ENCODE results near the gene LTB4R2.
A peak's percentile ranks its signal among the peaks of the same experiment; 100 is the strongest.
"Not testable (repeated sequence)": the region's sequence is repeated elsewhere in the genome, so short reads cannot be mapped to it uniquely, and the experiment has no call there.

LTB4R2 gene

GRCh38 chr14:24321212-24321975 is 11.5 kb downstream of the LTB4R2 start:
- DNase-seq (ENCODE audit: low read depth) = no peak

- DNase-seq (ENCODE audit: low read depth) = no peak
Measured at GRCh38 chr14:24322672-24323071, 12.7 kb downstream of the LTB4R2 start.

- no peak for DNase-seq (ENCODE audit: low read depth)
Measured at GRCh38 chr14:24323341-24323740, 13.4 kb downstream of the LTB4R2 start.

DNA sequence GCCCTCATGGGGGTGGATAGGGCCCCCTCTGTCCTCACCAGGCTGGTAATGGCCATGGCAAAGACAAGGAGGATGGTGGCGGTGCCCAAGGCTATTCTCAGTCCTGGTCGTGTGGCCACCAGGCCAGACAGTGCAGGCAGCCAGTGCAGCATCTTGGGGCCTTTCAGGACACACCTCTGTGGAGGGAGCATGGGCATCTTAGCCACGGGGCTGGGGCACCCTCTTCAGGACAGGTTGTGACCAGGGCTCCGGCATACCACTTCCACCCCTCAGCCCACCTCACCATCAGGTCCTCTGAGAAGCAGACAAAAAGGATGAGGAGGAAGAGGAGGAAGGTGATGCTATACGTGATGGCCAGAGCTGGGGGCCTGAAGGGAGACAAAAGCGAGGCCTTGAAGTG is 14.1 kb downstream of the LTB4R2 start:
- no peak for DNase-seq (ENCODE audit: low read depth)

DNA sequence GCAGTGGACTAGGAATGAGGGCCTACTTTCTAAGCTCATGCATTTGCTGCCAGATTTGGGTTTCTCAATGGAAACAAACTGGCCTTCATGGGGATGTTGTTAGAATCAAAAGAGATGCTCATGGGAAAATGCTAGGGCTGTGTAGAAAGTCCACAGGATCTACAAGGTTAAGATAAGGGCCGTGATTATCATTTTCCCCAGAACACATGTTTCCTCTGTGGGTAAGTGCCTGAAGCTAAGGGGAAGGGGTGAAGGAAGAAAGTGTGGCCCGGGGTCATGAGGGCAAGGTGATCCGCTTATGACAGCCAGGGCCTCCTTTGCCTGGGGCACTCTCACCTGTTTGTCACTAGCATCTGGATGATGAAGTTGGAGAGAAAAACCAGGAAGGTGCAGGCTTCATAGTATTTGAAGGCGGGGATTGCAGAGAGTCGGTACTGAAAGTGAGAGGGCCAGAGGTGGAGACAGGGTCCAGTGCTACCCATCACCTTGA is 15.1 kb downstream of the LTB4R2 start:
- no peak for DNase-seq (ENCODE audit: low read depth)

DNA sequence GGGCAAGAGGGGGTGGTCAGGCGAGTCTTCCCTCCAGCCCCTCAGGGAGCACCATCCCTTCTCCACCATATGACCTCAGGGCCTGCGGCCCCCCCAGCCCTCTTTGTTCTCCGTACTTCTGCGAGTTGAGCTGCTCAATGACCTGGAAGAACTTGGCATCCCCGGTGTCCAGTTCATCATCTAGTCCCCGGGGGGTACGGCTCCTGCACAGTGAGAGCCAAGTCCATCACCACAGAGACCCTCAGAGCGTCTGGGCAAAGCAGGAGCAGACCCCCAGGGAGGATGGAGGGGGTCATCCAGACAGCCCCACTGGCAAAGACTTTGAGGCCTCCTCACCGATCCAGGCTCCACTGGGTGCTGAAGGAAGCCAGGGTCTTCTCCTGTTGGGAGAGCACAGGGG is 16.0 kb downstream of the LTB4R2 start:
- DNase-seq (ENCODE audit: low read depth) = no peak

- DNase-seq (ENCODE audit: low read depth) = no peak
Measured at GRCh38 chr14:24327303-24327702, 17.4 kb downstream of the LTB4R2 start.

- DNase-seq (ENCODE audit: low read depth) = not testable (repeated sequence)
Measured at GRCh38 chr14:24327914-24328313, 18.0 kb downstream of the LTB4R2 start.

DNA sequence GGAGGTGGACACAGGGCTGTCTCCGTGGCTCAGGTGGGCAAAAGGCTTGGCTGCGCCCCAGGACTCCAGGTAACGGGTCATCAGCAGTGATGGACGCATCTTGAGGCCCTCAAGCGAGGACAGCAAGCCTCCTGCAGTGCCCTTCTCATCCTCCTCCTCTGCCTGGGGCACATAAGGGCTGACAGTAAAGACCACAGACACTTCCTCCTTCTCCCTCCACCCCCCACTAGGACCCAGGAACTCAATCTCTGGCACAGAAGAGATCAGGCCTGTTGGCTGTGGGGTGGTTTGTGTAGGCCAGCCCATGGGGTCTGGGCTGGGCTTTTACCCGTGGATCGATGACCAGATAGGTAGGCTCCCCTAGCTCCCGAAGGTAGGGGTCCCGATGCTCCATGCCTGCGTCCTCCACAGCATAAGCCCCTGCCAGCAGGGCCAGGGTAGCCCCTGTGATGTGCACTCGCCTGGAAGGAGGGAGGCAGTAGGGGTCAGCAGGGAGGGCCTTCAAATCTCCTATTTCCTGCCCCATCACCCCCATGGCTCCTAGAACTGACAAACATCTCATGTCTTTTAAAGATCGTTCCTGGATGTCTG is 19.2 kb downstream of the LTB4R2 start:
- no peak for DNase-seq (ENCODE audit: low read depth)

DNA sequence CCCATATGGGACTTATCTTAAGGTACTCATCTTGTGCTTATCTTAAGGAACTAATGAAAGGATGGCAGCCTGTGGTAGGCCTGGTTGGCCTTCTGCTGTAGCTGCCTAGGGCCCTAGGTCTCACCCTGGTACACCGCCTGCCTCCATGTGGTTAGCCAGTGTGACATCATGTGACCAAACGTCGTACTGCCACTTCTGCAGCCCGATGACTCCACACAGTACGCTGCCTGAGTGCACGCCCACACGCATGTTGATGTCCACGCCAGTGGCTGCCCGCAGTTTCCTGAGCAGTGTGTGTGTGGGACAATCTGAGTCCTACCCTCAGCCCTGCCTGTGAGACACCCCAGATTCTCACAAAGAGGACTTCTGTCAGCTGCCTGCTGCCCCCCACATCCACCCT is 19.8 kb downstream of the LTB4R2 start:
- peak; percentile 60 for DNase-seq (ENCODE audit: low read depth)

GRCh38 chr14:24330973-24331674 is 21.2 kb downstream of the LTB4R2 start:
- no peak for DNase-seq (ENCODE audit: low read depth)

DNA sequence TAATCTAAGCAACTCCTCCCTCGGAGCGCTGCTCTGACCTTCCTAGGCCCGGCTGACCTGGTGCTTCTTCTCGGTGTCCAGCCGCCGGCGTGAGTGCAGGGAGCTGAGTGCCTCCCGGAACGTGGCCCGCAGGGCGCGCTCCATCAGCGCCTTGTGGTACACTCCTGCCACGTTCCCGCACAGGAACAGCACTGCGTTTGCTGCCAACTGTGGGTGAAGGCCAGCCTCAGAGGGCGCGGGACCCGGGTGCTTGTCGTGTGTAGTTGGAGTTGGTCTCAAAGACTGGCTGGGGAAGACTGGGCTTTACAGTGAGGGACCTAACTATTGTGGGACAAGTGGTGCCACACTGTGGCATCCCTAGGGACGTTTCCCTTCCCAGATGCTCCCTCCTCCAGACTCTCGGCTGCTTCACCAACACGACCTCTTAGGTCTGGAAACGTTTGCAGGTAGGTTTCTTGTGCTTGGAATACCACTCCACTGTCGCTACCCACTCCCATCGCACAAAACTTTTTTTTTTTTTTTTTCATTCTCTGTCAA is 21.9 kb downstream of the LTB4R2 start:
- DNase-seq (ENCODE audit: low read depth) = no peak

DNA sequence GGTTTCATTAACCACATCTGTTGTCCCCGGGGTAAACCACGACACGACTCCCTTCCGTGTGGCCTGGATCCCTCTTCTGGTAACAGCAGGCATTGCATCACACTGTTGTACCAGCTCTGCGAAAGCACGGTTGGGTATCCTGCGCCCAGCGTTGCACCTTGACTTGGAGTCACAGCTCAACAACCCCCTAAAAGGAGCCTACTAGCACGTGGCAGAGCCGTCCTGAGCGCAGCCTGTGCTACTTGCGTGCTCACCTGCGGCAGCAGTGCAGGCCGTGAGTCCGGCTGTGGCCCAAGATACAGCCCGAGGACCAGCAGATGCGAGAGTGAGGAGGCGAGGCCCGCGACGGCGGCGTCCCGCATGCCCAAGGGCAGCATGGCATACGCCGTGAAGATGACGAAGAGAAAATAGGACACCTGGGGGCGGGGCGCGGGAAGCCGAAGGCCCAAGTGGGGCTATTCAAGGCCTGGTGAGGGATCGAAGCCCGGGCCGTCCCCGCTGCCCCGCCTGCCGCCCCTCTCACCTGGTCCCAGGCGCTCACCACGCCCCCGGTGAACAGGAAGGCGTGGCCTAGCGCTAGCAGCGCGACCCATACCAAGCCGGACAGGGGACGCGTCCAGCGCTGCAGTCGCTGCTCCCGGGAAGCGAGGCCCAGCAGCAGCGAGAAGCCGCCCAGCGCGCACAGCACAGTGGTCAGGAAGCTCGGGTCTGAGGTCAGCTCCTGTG is 22.5 kb downstream of the LTB4R2 start:
- DNase-seq (ENCODE audit: low read depth) = peak; percentile 79

DNA sequence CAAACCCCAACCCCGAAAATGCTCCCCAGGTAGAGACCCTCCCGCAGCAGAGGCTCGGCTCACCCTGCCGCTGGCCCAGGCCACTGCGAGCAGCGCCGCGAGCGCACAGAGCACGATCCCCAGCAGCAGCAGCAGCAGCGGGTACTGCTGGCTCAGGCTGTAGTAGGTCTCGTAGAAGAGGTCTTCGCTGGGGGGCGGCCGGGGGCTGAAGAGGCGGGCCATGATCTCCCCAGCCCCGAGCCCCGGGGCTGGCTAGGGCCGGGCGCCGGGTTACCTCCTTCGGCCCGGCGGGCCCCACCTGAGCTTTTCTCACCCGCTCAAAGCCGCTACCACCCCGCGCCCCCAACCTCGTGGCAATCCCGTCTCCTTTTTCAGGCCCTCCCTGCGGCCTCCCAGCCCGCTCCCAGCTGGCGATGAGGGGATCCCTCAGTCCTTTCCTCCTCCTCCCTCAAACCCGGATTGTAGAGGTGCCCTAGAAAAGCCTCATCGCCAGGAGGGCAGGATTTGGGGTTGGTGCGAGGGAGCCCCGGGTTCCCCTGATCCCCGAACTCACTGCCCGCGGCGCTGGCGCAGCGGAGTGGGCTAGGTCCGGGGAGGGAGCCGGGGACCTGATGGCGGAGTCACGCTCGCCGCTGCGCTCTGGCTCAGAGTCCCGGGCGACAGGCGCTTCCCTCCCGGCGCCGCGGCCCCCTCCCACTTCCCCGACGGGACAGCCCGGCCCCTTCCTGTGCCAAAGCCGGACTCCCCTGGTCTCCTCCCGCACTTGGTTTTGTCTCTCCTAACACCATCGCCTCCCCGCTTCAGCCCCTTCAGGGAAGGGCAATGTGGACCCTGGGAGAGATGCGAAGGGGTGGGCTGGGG is 24.7 kb downstream of the LTB4R2 start, which contains the start of gene ADCY4:
ADCY4 (minus strand) TSS at position 641 of the 861 bp plus-strand sequence; CDS start at position 222, 419 bp downstream.
- DNase-seq (ENCODE audit: low read depth) = no peak

DNA sequence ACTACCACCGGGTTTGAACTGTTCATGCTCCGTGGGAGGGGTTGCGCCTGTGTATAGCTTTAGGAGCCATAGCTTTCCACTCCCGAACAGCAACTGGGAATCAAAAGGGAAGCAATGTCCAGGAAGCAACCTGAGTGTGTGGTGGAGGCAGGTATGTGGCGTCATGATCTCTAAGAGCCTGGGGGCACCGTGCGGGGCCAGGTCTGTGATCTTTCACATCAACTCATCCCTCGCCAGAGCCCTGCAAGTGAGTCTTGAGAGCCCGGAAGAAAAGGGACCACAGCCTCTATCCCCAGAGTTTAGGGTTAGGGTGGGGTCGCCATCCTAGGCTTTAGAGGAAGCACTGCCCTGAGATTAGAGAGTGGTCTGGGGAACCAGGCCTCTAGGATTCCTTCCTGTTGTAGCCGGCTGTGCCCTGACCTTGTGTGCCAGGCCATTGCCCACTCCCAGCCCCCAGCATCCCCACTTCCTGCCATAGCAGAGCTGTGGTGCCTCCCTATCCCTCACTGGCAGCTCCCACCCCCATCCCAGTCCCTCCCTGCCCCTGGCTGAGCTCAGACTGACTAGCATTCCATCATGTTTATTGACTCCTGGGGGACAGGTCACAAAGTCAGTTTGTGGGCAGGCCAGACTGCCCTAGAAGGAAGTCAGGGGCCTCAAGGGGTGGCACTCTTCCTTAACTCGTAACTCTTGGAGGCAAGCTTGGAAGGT is 25.7 kb downstream of the LTB4R2 start:
- no peak for DNase-seq (ENCODE audit: low read depth)

DNA sequence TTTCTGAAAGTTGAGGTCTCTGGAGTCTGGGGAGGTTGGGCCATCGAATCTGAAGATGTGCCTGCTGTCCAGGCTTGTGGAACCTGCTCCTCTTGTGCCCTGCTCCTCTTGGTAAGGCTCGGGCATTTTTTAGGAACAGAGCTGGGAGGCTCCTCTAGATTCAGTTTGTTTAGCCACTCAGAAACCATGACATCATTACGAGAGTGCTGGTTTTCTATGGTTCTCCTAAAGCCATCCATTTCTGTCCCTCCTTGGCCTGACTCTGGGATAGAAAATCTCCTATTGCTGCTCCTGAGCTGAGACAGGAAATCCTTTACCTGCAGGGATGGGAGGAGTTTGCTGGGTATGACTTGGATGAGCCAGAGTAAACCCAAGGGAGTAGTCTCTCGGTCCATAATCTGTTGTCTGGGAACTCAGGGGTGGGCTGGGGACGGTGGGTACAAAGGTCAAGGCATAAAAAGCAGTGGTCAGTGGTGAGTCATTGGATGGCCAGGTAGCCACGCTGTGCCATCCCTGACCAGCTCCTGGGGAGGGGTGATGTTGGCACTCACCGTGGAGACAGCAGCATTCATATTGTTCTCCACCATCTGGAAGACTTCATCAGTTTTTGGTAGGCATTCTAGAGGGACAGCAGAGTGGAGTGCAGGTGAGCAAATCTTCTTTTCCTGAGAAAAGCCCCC is 27.3 kb downstream of the LTB4R2 start:
- no peak for DNase-seq (ENCODE audit: low read depth)

DNA sequence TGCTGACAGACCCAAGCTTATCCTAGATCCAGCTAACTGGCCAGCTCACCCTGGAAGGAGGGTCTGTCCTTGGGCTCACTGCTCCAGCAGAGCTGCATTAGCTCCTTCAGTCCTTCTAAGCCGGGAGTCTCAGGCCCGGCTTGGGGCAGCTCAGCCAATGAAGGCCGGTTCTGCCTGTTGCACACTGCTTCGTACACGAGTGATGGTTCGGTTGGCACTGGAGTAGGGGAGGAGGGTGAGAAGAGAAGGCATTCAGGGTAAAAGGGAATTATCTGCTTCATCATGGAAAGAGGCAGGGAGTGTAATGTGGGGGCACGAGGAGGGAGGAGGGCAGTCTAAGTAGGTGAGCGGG is 27.9 kb downstream of the LTB4R2 start:
- no peak for DNase-seq (ENCODE audit: low read depth)

DNA sequence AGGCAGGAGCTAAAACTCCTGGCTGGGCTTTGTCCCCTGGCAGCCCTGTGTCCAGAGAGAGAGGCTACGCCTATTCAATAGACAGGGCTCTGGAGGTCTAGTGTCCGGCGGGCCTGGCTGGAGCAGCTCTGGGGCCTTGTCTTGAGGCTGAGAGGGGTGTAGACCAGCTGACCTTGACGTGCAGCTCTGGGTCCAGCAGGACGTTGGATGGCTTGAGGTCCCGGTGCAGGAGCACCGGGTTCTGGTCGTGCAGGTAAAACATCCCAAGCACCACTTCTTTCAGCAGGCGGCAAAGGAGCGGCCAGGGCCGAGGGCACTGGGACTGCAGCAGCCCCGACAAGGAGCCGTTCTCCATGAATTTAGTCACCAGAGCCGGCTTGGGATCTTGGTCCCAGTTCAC is 28.9 kb downstream of the LTB4R2 start:
- no peak for DNase-seq (ENCODE audit: low read depth)

DNA sequence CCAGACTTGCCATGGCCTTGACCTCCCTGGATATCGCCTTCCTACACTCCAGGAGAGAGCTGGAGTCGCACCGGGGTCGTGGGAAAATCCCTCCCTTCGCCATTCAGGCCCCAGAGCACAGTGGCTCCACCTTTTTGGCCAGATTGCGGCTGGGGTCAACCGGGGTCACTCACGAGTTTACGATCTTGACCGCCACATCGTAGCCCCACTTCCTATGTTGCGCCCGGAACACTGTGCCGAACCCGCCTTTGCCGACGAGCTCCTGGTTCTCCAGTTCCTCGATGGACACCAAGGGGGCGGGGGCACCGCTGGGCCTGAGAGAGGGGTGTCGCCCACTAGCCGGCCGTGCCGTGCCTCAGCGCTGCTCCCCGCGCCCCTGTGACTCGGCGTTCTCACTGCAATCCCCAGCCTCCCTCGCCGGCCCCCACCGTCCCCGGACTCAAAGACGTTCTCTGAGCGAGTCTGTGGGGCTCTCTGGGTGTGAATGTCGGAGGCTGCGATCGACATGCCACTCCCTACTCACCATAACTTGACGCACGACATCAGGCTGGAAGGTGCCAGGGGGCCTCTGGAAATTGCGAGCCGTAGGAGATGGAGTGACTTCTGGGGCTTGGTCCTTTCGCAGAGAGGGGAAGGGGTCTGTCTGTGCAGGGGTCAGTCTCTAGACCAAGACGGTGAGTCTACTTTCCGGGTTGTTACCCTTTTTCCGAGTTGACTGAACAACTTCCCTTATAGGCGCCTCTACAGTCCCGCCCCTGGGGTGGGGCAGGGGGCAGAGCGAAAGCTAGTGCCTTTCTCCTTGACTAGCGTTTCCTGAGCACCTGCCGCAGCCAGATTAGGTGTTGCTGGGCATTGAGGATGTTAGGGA is 29.6 kb downstream of the LTB4R2 start, which contains the start of gene RIPK3:
RIPK3 (minus strand) TSS at position 708 of the 868 bp plus-strand sequence; CDS start at position 543, 165 bp downstream.
- peak; percentile 48 for DNase-seq (ENCODE audit: low read depth)
